Astrocyte (in vitro differentiated cells and primary cell): ENCODE results near the gene GLRA3.

ENCODE experiments used
- CTCF ChIP-seq: IDR thresholded peaks from 2 replicates; pipeline ENCODE4 v1.5.1; 2011; ENCODE audit warnings: low read depth, mild to moderate bottlenecking, inconsistent platforms, low read length, moderate library complexity; ENCODE audit not compliant: insufficient read depth
- EZH2 ChIP-seq: IDR thresholded peaks from 2 replicates; pipeline ENCODE4 v1.6.1; 2012; ENCODE audit warnings: mild to moderate bottlenecking, low read length, inconsistent platforms; ENCODE audit not compliant: insufficient read depth

- TF ChIP-seq CTCF (no peak), EZH2 (no peak)
Observed at GRCh38 chr4:174789657-174790056, 39.4 kb downstream of the GLRA3 start.
